Measurements from ENCODE around the gene RAB6B. TPM values are rescaled to one million over a fixed set of nuclear protein-coding genes. Genes with fewer than 3 reads are reported as not detected.
"Not testable (repeated sequence)": the region's sequence is repeated elsewhere in the genome, so short reads cannot be mapped to it uniquely, and the experiment has no call there.

Gene RAB6B
- total RNA-seq, 2 experiments from 2014 or later = not detected

- Mint-ChIP-seq H3K4me1 (peaks cover 2% of the 10 kb centered on the region), H3K36me3 (ENCODE audit: low read depth) (no peaks in the 10 kb centered on the region), H3K9me3 (no peaks in the 10 kb centered on the region), H3K27ac (no peak overlapping the region), H3K4me3 (no peak overlapping the region), H3K27me3 (peaks cover 21% of the 10 kb centered on the region)
- POLR2A ChIA-PET = no interaction called here
- CTCF ChIA-PET = no interaction called here
- no peak for DNase-seq
Measured at GRCh38 chr3:133799794-133800585, 95.7 kb downstream of the RAB6B start.

GRCh38 chr3:133797396-133798105 is 98.1 kb downstream of the RAB6B start:
- H3K27me3 Mint-ChIP-seq = peaks cover 22% of the 10 kb centered on the region
- POLR2A ChIA-PET = no interaction called here
- CTCF ChIA-PET = interaction anchor here (0.6 kb wide), 1 partner anchor 301 kb away, joined by 3 read pairs; no protein-coding TSS in a partner anchor

GRCh38 chr3:133792171-133792763 is 103.4 kb downstream of the RAB6B start:
- Mint-ChIP-seq H3K4me3 (no peak overlapping the region), H3K36me3 (ENCODE audit: low read depth) (no peaks in the 10 kb centered on the region), H3K27ac (no peak overlapping the region), H3K4me1 (no peaks in the 10 kb centered on the region), H3K27me3 (peaks cover 14% of the 10 kb centered on the region), H3K9me3 (peaks cover 25% of the 10 kb centered on the region)
- POLR2A ChIA-PET = no interaction called here
- CTCF ChIA-PET = no interaction called here
- DNase-seq = no peak

More at GRCh38 chr3:133797396-133798105, 98.1 kb downstream of the RAB6B start:
- Mint-ChIP-seq H3K36me3 (ENCODE audit: low read depth) (no peaks in the 10 kb centered on the region), H3K9me3 (peaks cover 8% of the 10 kb centered on the region), H3K4me3 (no peak overlapping the region), H3K27ac (no peak overlapping the region), H3K4me1 (no peaks in the 10 kb centered on the region)
- DNase-seq = no peak

- DNase-seq = no peak
- ChIA-PET POLR2A (no interaction called here), CTCF (no interaction called here)
- Mint-ChIP-seq H3K9me3 (peaks cover 21% of the 10 kb centered on the region), H3K27me3 (peaks cover 21% of the 10 kb centered on the region), H3K36me3 (ENCODE audit: low read depth) (no peaks in the 10 kb centered on the region), H3K27ac (no peak overlapping the region), H3K4me3 (no peak overlapping the region), H3K4me1 (no peaks in the 10 kb centered on the region)
Measured at GRCh38 chr3:133788024-133788423, 107.7 kb downstream of the RAB6B start.

- ChIA-PET CTCF (no interaction called here), POLR2A (no interaction called here)
- DNase-seq = no peak
- no peak overlapping the region for H3K4me3 Mint-ChIP-seq
- H3K36me3 Mint-ChIP-seq (ENCODE audit: low read depth) = no peaks in the 10 kb centered on the region
- H3K27me3 Mint-ChIP-seq = peaks cover 39% of the 10 kb centered on the region
- no peaks in the 10 kb centered on the region for H3K9me3 Mint-ChIP-seq
- no peak overlapping the region for H3K27ac Mint-ChIP-seq
- no peaks in the 10 kb centered on the region for H3K4me1 Mint-ChIP-seq
Measured at GRCh38 chr3:133783762-133784161, 111.9 kb downstream of the RAB6B start.

GRCh38 chr3:133782454-133782853 is 113.2 kb downstream of the RAB6B start:
- Mint-ChIP-seq H3K9me3 (no peaks in the 10 kb centered on the region), H3K4me3 (no peak overlapping the region), H3K27me3 (peaks cover 43% of the 10 kb centered on the region), H3K36me3 (ENCODE audit: low read depth) (no peaks in the 10 kb centered on the region), H3K4me1 (no peaks in the 10 kb centered on the region), H3K27ac (no peak overlapping the region)
- no peak for DNase-seq
- CTCF ChIA-PET = no interaction called here
- POLR2A ChIA-PET = no interaction called here

GRCh38 chr3:133781570-133781969 is 114.1 kb downstream of the RAB6B start:
- Mint-ChIP-seq H3K27ac (no peak overlapping the region), H3K4me3 (no peak overlapping the region), H3K36me3 (ENCODE audit: low read depth) (no peaks in the 10 kb centered on the region), H3K27me3 (peaks cover 40% of the 10 kb centered on the region), H3K9me3 (no peaks in the 10 kb centered on the region), H3K4me1 (no peaks in the 10 kb centered on the region)
- CTCF ChIA-PET = no interaction called here
- POLR2A ChIA-PET = no interaction called here
- DNase-seq = no peak

- H3K9me3 Mint-ChIP-seq; H3K27ac Mint-ChIP-seq; H3K4me1 Mint-ChIP-seq; POLR2A ChIA-PET; DNase-seq; H3K4me3 Mint-ChIP-seq; H3K36me3 Mint-ChIP-seq (ENCODE audit: low read depth); CTCF ChIA-PET: not testable (repeated sequence)
- H3K27me3 Mint-ChIP-seq = peaks cover 35% of the 10 kb centered on the region
Measured at GRCh38 chr3:133780756-133781155, 114.9 kb downstream of the RAB6B start.

- H3K9me3 Mint-ChIP-seq = no peaks in the 10 kb centered on the region
- H3K27me3 Mint-ChIP-seq = peaks cover 37% of the 10 kb centered on the region
- no peaks in the 10 kb centered on the region for H3K4me1 Mint-ChIP-seq
- ChIA-PET POLR2A (no interaction called here), CTCF (no interaction called here)
- H3K4me3 Mint-ChIP-seq = no peak overlapping the region
- H3K36me3 Mint-ChIP-seq (ENCODE audit: low read depth) = no peaks in the 10 kb centered on the region
- no peak for DNase-seq
- no peak overlapping the region for H3K27ac Mint-ChIP-seq
Measured at GRCh38 chr3:133779626-133780203, 116.0 kb downstream of the RAB6B start.

GRCh38 chr3:133777807-133778568 is 117.7 kb downstream of the RAB6B start:
- Mint-ChIP-seq H3K4me1 (no peaks in the 10 kb centered on the region), H3K27ac (no peak overlapping the region), H3K4me3 (no peak overlapping the region), H3K9me3 (no peaks in the 10 kb centered on the region), H3K27me3 (peaks cover 35% of the 10 kb centered on the region), H3K36me3 (ENCODE audit: low read depth) (no peaks in the 10 kb centered on the region)
- ChIA-PET CTCF (no interaction called here), POLR2A (no interaction called here)
- no peak for DNase-seq

- H3K4me3 Mint-ChIP-seq = no peak overlapping the region
- H3K4me1 Mint-ChIP-seq = no peaks in the 10 kb centered on the region
- DNase-seq = no peak
- H3K27me3 Mint-ChIP-seq = peaks cover 29% of the 10 kb centered on the region
- H3K27ac Mint-ChIP-seq = no peak overlapping the region
- CTCF ChIA-PET = no interaction called here
- H3K9me3 Mint-ChIP-seq = no peaks in the 10 kb centered on the region
- H3K36me3 Mint-ChIP-seq (ENCODE audit: low read depth) = no peaks in the 10 kb centered on the region
- POLR2A ChIA-PET = no interaction called here
Measured at GRCh38 chr3:133776794-133777438, 118.8 kb downstream of the RAB6B start.

- Mint-ChIP-seq H3K4me3 (no peak overlapping the region), H3K9me3 (no peaks in the 10 kb centered on the region), H3K27ac (no peak overlapping the region), H3K4me1 (no peaks in the 10 kb centered on the region), H3K27me3 (peaks cover 25% of the 10 kb centered on the region), H3K36me3 (ENCODE audit: low read depth) (no peaks in the 10 kb centered on the region)
- POLR2A ChIA-PET = no interaction called here
- no peak for DNase-seq
- CTCF ChIA-PET = interaction anchor here (0.7 kb wide), 1 partner anchor 119 kb away, joined by 3 read pairs; no protein-coding TSS in a partner anchor
Measured at GRCh38 chr3:133775835-133776234, 119.8 kb downstream of the RAB6B start.

All from activated CD4-positive, alpha-beta T cell treated with anti-CD3 and anti-CD28 coated beads, Interleukin-2, amount 10 ng/mL, durations not matched to agents 7 days and 5 days (primary cell).